Naive thymus-derived CD8-positive, alpha-beta T cell (primary cell): Measurements from ENCODE around the gene GPX3. TPM values are rescaled to one million over a fixed set of nuclear protein-coding genes. Genes with fewer than 3 reads are reported as not detected.

Experiments
- ATAC-seq, 2 donors: fragments of 150-1000 bp; cut with Tn5 transposase in 1 of 2; sonication (Bioruptor Pico), chemical (Tn5 transposase) in 1 of 2; 1 replicate in 1 of 2; 2 replicates in 1 of 2; pipeline ENCODE4 v1.10.0; 2021; ENCODE audit warnings: mild to moderate bottlenecking in 2 of 2, moderate library complexity in 2 of 2
- POLR2A ChIA-PET: fragments of 350-600 bp; sonication (Branson Sonifier 250); formaldehyde crosslinking; loops from one replicate; lab custom pipeline; 2021; ENCODE audit warnings: antibody characterized with exemption; lab: Charles Lee
- DNase-seq, 10 donors: peaks; one replicate each; pipeline versions ENCODE4 v3.0.0 to v3.0.0-alpha.2; 2020 to 2022
- H3K27ac Mint-ChIP-seq, 10 donors: one replicate each; pipeline ENCODE4 v1.8.0; 2020 to 2022; ENCODE audit warnings: mild to moderate bottlenecking in 10 of 10, mixed read lengths in 10 of 10, moderate library complexity in 4 of 10, inconsistent platforms in 1 of 10
- H3K27me3 Mint-ChIP-seq, 5 donors: one replicate each; pipeline ENCODE4 v1.8.0; 2021 to 2022; ENCODE audit warnings: mixed read lengths in 5 of 5
- H3K36me3 Mint-ChIP-seq, 3 donors: one replicate each; pipeline ENCODE4 v1.8.0; 2020 to 2022; ENCODE audit warnings: mixed read lengths in 3 of 3, mild to moderate bottlenecking in 2 of 3, inconsistent platforms in 1 of 3
- H3K4me1 Mint-ChIP-seq, 4 donors: one replicate each; pipeline ENCODE4 v1.8.0; 2021 to 2022; ENCODE audit warnings: mixed read lengths in 4 of 4
- H3K4me3 Mint-ChIP-seq, 10 donors: one replicate each; pipeline ENCODE4 v1.8.0; 2020 to 2022; ENCODE audit warnings: mild to moderate bottlenecking in 10 of 10, mixed read lengths in 10 of 10, moderate library complexity in 6 of 10, inconsistent platforms in 1 of 10
- H3K9me3 Mint-ChIP-seq, 9 donors: one replicate each; pipeline ENCODE4 v1.8.0; 2020 to 2022; ENCODE audit warnings: mixed read lengths in 9 of 9, mild to moderate bottlenecking in 3 of 9, inconsistent platforms in 1 of 9, moderate library complexity in 1 of 9
- polyA plus RNA-seq, 3 donors: library from polyadenylated mRNA; unstranded; fragments of 300-500 nt; fragmentation: Illumina TruSeq; gene quantifications; one replicate each; pipeline ENCODE4 v1.2.3, GENCODE V29; 2021
- total RNA-seq, 8 experiments: library from RNA in 2 of 8; stranded (reverse) in 2 of 8; gene quantifications; one replicate each; pipeline ENCODE4 v1.2.3 and lab custom pipeline; 2021 to 2026

GPX3 gene
- total and polyA plus RNA-seq, 5 experiments from 2014 or later = 0.35 to 1.9 TPM; not detected in 3

GRCh38 chr5:151040211-151040747 is 19.9 kb downstream of the GPX3 start:
- no peak for DNase-seq
- H3K4me3 Mint-ChIP-seq = no peak overlapping the region
- H3K27me3 Mint-ChIP-seq = no peaks in the 10 kb centered on the region
- POLR2A ChIA-PET = no interaction called here
- H3K36me3 Mint-ChIP-seq = peaks cover 0 to 91% (median 42%) of the 10 kb centered on the region in 3 donors
- H3K27ac Mint-ChIP-seq = no peak overlapping the region
- no peaks in the 10 kb centered on the region for H3K9me3 Mint-ChIP-seq
- ATAC-seq = no peak
- H3K4me1 Mint-ChIP-seq = peaks cover 0 to 7% (median 0%) of the 10 kb centered on the region in 4 donors

DNA sequence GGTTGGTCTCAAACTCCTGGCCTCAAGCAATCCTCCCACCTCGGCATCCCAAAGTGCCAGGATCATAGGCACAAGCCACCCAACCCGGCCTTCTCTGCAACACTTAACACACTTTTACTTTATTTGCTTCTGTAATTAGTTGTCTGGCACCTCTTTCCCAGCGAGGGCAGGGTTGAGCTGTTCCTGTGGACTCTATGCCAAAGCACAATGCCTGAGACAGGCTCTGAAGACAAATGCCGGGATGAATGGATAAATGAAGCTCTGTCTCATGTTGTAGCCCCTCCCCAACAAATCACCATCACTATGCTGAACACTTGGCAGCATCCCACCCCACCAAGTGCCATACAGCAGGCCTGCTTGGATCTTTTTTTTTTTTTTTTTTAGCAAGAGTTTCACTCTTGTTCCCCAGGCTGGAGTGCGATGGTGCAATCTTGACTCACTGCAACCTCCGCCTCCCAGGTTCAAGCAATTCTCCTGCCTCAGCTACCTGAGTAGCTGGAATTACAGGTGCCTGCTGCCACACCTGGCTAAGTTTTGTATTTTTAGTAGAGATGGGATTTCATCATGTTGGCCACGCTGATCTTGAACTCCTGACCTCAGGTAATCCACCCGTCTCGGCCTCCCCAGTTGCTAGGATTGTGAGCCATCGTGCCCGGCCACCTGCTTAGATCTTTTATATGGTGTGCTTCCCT is 21.3 kb downstream of the GPX3 start:
- peaks cover 0 to 9% (median 0%) of the 10 kb centered on the region in 4 donors for H3K4me1 Mint-ChIP-seq
- no peak overlapping the region for H3K4me3 Mint-ChIP-seq
- H3K36me3 Mint-ChIP-seq = peaks cover 0 to 91% (median 41%) of the 10 kb centered on the region in 3 donors
- ATAC-seq = no peak
- peak overlapping the region in 1 of 10 donors; percentile 34 for H3K27ac Mint-ChIP-seq
- POLR2A ChIA-PET = interaction anchor here (0.7 kb wide), 3 partner anchors 88 to 942 kb away, joined by 3 to 4 read pairs (median 3); no protein-coding TSS in a partner anchor
- DNase-seq = no peak
- H3K27me3 Mint-ChIP-seq = no peaks in the 10 kb centered on the region
- no peaks in the 10 kb centered on the region for H3K9me3 Mint-ChIP-seq

DNA sequence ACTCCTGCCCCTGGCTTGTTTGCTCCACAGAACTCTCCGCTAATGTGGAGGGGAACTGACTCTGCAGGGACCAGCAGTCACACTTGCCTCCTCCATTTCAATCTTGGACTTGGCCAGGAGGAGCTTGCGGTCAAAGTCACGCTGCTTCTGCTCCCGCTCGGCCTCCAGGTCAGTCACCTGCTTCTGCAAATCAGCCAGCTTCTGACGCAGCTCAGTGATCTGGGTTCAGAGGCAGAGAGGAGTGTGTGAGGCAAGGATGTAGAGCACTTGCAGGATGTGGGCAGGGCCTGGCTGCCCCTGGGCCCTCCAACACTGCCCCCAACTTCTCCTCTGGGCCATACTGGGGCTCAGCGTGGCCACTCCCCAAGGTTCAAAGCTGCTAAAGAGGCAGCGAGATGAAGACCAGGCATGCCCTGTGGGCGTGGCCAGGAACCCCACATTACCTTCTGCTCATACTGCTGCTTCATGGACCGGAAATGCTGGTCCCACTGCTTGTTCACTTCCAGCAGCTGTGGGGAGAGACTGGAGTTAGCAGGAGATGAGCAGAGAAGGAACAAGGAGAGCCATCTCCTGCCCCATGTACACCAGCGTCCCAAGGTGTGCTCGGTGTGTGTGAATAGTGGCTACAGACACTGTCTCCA is 22.2 kb downstream of the GPX3 start:
- POLR2A ChIA-PET = interaction anchor here (0.7 kb wide), 2 partner anchors 88 to 943 kb away, joined by 3 to 4 read pairs; no protein-coding TSS in a partner anchor
- DNase-seq (no peak), ATAC-seq (no peak)
- Mint-ChIP-seq H3K27ac (no peak overlapping the region), H3K27me3 (no peaks in the 10 kb centered on the region), H3K4me3 (no peak overlapping the region), H3K4me1 (peaks cover 0 to 9% (median 0%) of the 10 kb centered on the region in 4 donors), H3K9me3 (no peaks in the 10 kb centered on the region), H3K36me3 (peaks cover 0 to 91% (median 36%) of the 10 kb centered on the region in 3 donors)

DNA sequence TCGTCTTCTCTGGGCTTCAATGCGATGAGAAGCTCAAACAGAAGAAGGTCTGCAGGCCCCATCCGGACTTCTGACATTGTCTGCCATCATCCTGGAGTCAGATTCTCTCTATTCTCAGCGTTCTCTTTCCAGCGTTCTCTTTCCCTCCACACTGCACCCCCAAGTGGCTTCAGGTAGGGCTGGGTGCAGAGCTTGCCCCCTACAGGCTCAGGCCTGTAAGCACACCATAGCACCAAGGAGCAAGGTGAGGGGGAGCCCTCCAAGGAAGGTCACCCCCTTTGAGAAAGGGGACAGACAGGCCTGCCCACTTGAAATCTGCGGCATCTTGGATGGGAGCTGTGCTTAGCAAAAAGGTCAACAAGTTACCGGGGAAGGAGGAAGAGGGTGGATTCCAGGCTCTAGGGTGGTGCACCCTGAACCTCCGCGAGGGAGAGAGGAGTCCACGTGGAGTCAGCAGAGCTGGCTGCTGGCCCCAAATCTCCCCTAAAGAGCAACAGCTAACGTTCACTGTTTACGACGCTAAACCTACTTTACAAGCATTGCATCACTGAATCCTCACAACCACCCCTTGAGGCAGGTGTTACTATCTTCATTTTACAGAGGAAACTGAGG is 27.5 kb downstream of the GPX3 start:
- DNase-seq (peak in 6 of 10 donors; percentile 14 to 35 (median 30)), ATAC-seq (peak; percentile 78 to 81)
- Mint-ChIP-seq H3K9me3 (no peaks in the 10 kb centered on the region), H3K4me1 (peaks cover 13 to 23% (median 13%) of the 10 kb centered on the region in 4 donors), H3K27me3 (no peaks in the 10 kb centered on the region), H3K27ac (peak overlapping the region in 4 of 10 donors; percentile 18 to 63 (median 60)), H3K36me3 (peaks cover 8 to 91% (median 27%) of the 10 kb centered on the region in 3 donors), H3K4me3 (no peak overlapping the region)
- POLR2A ChIA-PET = interaction anchor here (0.6 kb wide), 1 partner anchor 116 kb away, joined by 3 read pairs; no protein-coding TSS in a partner anchor

- H3K4me1 Mint-ChIP-seq = peaks cover 13 to 23% (median 17%) of the 10 kb centered on the region in 4 donors
- POLR2A ChIA-PET = interaction anchor here (0.6 kb wide), 1 partner anchor 115 kb away, joined by 3 read pairs; no protein-coding TSS in a partner anchor
- ATAC-seq (no peak), DNase-seq (no peak)
- H3K9me3 Mint-ChIP-seq = no peaks in the 10 kb centered on the region
- H3K27me3 Mint-ChIP-seq = no peaks in the 10 kb centered on the region
- H3K27ac Mint-ChIP-seq = peak overlapping the region in 2 of 10 donors; percentile 12 to 63
- peaks cover 8 to 90% (median 24%) of the 10 kb centered on the region in 3 donors for H3K36me3 Mint-ChIP-seq
- no peak overlapping the region for H3K4me3 Mint-ChIP-seq
These were observed 28.1 kb downstream of the GPX3 start for GRCh38 chr5:151048526-151048925.

GRCh38 chr5:151051066-151051930 is 30.9 kb downstream of the GPX3 start:
- ATAC-seq (peak; percentile 81 to 90), DNase-seq (peak; percentile 50 to 88 (median 65))
- Mint-ChIP-seq H3K4me1 (peaks cover 12 to 23% (median 20%) of the 10 kb centered on the region in 4 donors), H3K36me3 (peaks cover 8 to 90% (median 14%) of the 10 kb centered on the region in 3 donors), H3K27ac (peak overlapping the region in 5 of 10 donors; percentile 34 to 83 (median 59)), H3K4me3 (no peak overlapping the region), H3K27me3 (no peaks in the 10 kb centered on the region), H3K9me3 (no peaks in the 10 kb centered on the region)
- POLR2A ChIA-PET = interaction anchor here (0.8 to 1.8 kb wide), 7 partner anchors 9 to 67 kb away, joined by 3 to 8 read pairs (median 4); partner anchors contain the start of gene TNIP1

DNA sequence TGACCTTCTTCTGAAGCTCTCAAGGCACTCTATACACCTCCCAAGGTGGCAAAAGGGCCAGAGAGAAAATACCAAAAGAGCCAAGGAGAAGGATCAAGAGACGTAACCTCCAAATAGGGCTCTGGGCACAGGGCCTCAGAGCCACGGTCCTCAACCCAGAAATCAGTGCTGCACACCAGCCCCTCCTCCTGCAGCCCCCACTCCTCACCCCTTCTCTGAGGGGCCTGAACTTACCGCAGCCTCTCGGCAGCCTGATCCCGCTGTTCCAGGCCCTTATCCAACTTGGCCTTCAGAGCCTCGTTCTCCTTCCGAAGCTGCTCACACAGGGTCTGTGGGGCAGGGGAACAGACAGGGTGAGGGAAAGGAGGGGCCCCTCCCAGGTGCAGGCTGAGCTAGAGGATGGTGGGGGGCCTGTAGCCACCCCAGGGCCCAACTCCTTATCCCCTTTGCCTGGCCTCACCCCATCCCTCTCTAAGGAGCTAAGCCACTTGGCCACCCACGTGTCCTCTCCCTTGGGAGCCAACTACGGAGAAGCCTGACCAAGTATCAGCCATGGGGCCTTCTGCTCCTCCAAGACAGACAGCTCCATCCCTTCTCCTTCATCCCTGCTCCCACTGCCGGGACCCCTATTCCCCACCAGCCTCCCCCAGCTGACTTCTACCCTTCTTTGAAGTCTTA is 31.7 kb downstream of the GPX3 start:
- no peaks in the 10 kb centered on the region for H3K9me3 Mint-ChIP-seq

DNA sequence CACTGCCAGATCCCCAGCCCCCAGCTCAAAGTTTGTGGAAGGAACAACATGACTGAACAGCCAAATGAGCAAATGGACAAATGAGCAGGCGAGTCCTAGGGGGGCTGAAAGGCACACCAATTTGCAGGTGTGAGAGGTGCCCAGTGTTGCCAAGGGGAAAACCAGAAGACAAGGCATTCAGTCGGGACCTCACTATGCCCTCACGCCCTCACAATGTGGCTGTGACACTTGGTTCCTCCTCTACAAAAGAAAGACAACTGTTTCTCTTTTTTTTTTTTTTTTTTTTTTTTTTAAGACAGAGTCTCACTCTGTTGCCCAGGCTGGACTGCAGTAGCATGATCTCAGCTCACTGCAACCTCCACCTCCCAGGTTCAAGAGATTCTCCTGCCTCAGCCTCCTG is 32.4 kb downstream of the GPX3 start:
- POLR2A ChIA-PET = interaction anchor here (1.2 to 1.6 kb wide), 2 partner anchors 62 to 65 kb away, joined by 3 to 6 read pairs; no protein-coding TSS in a partner anchor
- H3K27me3 Mint-ChIP-seq = no peaks in the 10 kb centered on the region
- H3K36me3 Mint-ChIP-seq = peaks cover 7 to 88% (median 18%) of the 10 kb centered on the region in 3 donors
- H3K4me1 Mint-ChIP-seq = peaks cover 11 to 27% (median 21%) of the 10 kb centered on the region in 4 donors
- peak overlapping the region in 4 of 10 donors; percentile 42 to 83 (median 54) for H3K27ac Mint-ChIP-seq
- DNase-seq (no peak), ATAC-seq (no peak)
- H3K9me3 Mint-ChIP-seq = no peaks in the 10 kb centered on the region
- no peak overlapping the region for H3K4me3 Mint-ChIP-seq

More for the DNA sequence above, 31.7 kb downstream of the GPX3 start:
- DNase-seq (no peak), ATAC-seq (peak in 1 of 2 donors; percentile 40)
- H3K27me3 Mint-ChIP-seq = no peaks in the 10 kb centered on the region
- no peak overlapping the region for H3K4me3 Mint-ChIP-seq
- peak overlapping the region in 8 of 10 donors; percentile 9 to 83 (median 40) for H3K27ac Mint-ChIP-seq
- H3K4me1 Mint-ChIP-seq = peaks cover 12 to 24% (median 21%) of the 10 kb centered on the region in 4 donors
- H3K36me3 Mint-ChIP-seq = peaks cover 8 to 89% (median 16%) of the 10 kb centered on the region in 3 donors
- POLR2A ChIA-PET = interaction anchor here (1.0 to 1.8 kb wide), 7 partner anchors 8 to 66 kb away, joined by 3 to 8 read pairs (median 4); partner anchors contain the start of gene TNIP1

DNA sequence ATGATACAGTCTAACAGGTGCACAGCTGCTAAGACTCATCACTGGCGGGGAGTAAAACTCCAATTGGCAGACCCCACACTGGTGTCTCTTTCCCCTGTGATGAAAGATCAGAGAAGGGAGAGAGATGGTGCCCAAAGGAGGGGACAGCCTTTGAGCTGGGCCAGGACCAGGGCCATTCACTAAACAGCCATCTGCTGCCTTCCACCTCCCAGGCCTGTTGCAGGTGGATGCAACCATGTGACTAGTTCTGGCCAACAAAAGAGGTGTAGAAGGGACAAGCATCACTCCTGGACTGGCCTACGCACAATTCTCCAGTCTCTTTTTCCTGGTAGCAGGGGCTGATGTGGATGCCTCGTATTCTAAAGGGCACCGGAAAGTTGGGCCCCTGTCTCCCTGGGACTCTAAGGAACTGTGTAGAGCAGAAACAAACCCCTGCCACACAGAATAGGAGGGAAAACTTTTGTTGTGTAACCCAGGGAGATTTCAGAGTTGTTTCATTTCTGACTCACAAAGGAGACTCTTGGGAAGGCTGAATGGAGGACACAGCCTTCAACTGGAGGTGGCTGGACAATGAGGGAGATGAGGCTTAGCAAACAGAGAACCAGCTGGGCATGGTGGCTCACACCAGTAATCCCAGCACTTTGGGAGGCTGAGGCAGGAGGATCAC is 33.5 kb downstream of the GPX3 start:
- Mint-ChIP-seq H3K4me1 (peaks cover 11 to 30% (median 18%) of the 10 kb centered on the region in 4 donors), H3K4me3 (no peak overlapping the region), H3K9me3 (no peaks in the 10 kb centered on the region), H3K36me3 (peaks cover 0 to 87% (median 12%) of the 10 kb centered on the region in 3 donors), H3K27ac (peak overlapping the region in 5 of 10 donors; percentile 25 to 83 (median 50)), H3K27me3 (no peaks in the 10 kb centered on the region)
- DNase-seq = no peak
- POLR2A ChIA-PET = no interaction called here
- ATAC-seq = no peak

- no peak for ATAC-seq
- Mint-ChIP-seq H3K4me3 (no peak overlapping the region), H3K27me3 (peaks cover 0 to 3% (median 0%) of the 10 kb centered on the region in 5 donors), H3K36me3 (peaks cover 0 to 86% (median 7%) of the 10 kb centered on the region in 3 donors), H3K27ac (peak overlapping the region in 5 of 10 donors; percentile 33 to 67 (median 53)), H3K4me1 (peaks cover 18 to 38% (median 24%) of the 10 kb centered on the region in 4 donors), H3K9me3 (no peaks in the 10 kb centered on the region)
- POLR2A ChIA-PET = no interaction called here
- no peak for DNase-seq
These were observed 34.3 kb downstream of the GPX3 start for GRCh38 chr5:151054709-151055108.
